HepG2 (cell line): ENCODE results near the gene LRP5. TPM values are rescaled to one million over a fixed set of nuclear protein-coding genes. Genes with fewer than 3 reads are reported as not detected.
A peak's percentile ranks its signal among the peaks of the same experiment; 100 is the strongest.

Source experiments
- ATAC-seq: fragments of 200-7000 bp; cut with Tn5 transposase; 3 replicates; pipeline ENCODE4 v1.9.1; 2020; ENCODE audit warnings: mild to moderate bottlenecking, moderate library complexity
- BruUV-seq: library from RNA; stranded (reverse); fragments of 400-500 nt; replicated peaks from 2 replicates; lab custom pipeline; 2021; lab: Mats Ljungman, UMichigan
- CTCF ChIA-PET: fragments of 300-600 bp; formaldehyde crosslinking; extraction: SDS; loops from one replicate; lab custom pipeline; 2021; ENCODE audit warnings: low total read pairs, inconsistent platforms, low intra/inter-chr PET ratio; lab: Yijun Ruan, JAX
- POLR2A ChIA-PET: fragments of 350-600 bp; sonication (Branson Sonifier 250); formaldehyde crosslinking; loops from one replicate; lab custom pipeline; 2020; ENCODE audit warnings: antibody characterized with exemption, inconsistent platforms; lab: Yijun Ruan, JAX
- DNase-seq: peaks from one replicate; pipeline ENCODE4 v3.0.0-alpha.2; 2015; ENCODE audit warnings: low spot score
- FAIRE-seq: peaks from 3 replicates; lab custom pipeline; 2011; peaks lifted over from hg19 to GRCh38; lab: Jason Lieb, UNC
- H2AFZ ChIP-seq: one replicate; pipeline ENCODE4 v1.6.1; 2011; ENCODE audit warnings: low read length, inconsistent platforms
- H3K27ac ChIP-seq: fragments of 300-600 bp; 3 replicates; pipeline ENCODE4 v1.8.0; 2011; ENCODE audit warnings: mixed run types, mild to moderate bottlenecking, mixed read lengths, low read length, inconsistent platforms; ENCODE audit not compliant: insufficient read depth; ENCODE audit errors: extremely low read length
- H3K27me3 ChIP-seq, 2 experiments: fragments of 200-600 bp in 1 of 2; 2 replicates in 1 of 2; 3 replicates in 1 of 2; pipeline versions ENCODE4 v1.6.0 to v1.8.0; 2011; ENCODE audit warnings: low read length in 2 of 2, mild to moderate bottlenecking in 2 of 2, moderate library complexity in 2 of 2, inconsistent platforms in 1 of 2; ENCODE audit not compliant: insufficient read depth in 2 of 2, control insufficient read depth in 1 of 2
- H3K36me3 ChIP-seq, 2 experiments: fragments of 200-600 bp in 1 of 2; replicated peaks in 1 of 2; 2 replicates in 1 of 2; 3 replicates in 1 of 2; pipeline versions ENCODE4 v1.5.1 to v1.8.0; 2011; ENCODE audit warnings: low read length in 2 of 2, inconsistent platforms in 1 of 2; ENCODE audit not compliant: insufficient read depth in 2 of 2, control insufficient read depth in 1 of 2
- H3K4me1 ChIP-seq: 2 replicates; pipeline ENCODE4 v1.5.1; 2012; ENCODE audit warnings: low read length, inconsistent platforms; ENCODE audit not compliant: insufficient read depth
- H3K4me2 ChIP-seq: 2 replicates; pipeline ENCODE4 v1.6.0; 2011; ENCODE audit warnings: low read depth, low read length, inconsistent platforms
- H3K4me3 ChIP-seq, 3 experiments: fragments of 200-600 bp in 1 of 3; sonication (generic), shearing (Covaris generic) in 1 of 3; replicated peaks in 1 of 3; 2 replicates each; pipeline ENCODE4 v1.5.1; 2011 to 2016; ENCODE audit warnings: low read length in 3 of 3, inconsistent platforms in 2 of 3, low read depth in 2 of 3, mild to moderate bottlenecking in 2 of 3, control low read depth in 1 of 3, mixed read lengths in 1 of 3; ENCODE audit not compliant: insufficient read depth in 1 of 3
- H3K79me2 ChIP-seq: one replicate; pipeline ENCODE4 v1.6.1; 2011; ENCODE audit warnings: low read length, inconsistent platforms; ENCODE audit not compliant: insufficient read depth
- H3K9ac ChIP-seq: 2 replicates; pipeline ENCODE4 v1.6.0; 2011; ENCODE audit warnings: mild to moderate bottlenecking, low read depth, low read length, inconsistent platforms; ENCODE audit not compliant: insufficient read depth
- H3K9me3 ChIP-seq: 2 replicates; pipeline ENCODE4 v1.5.1; 2012; ENCODE audit warnings: mild to moderate bottlenecking, low read length
- H4K20me1 ChIP-seq: 2 replicates; pipeline ENCODE4 v1.6.0; 2011; ENCODE audit warnings: inconsistent platforms, mild to moderate bottlenecking, low read length, moderate library complexity; ENCODE audit not compliant: insufficient read depth
- HIVEP1 ChIP-seq: sonication (generic); formaldehyde crosslinking; IDR thresholded peaks from 2 replicates; pipeline ENCODE4 v1.4.0; 2020; ENCODE audit warnings: mild to moderate bottlenecking, missing genetic modification reagents
- HNRNPL ChIP-seq: fragments of 200-400 bp; formaldehyde crosslinking; IDR thresholded peaks from 2 replicates; pipeline ENCODE4 v1.6.1; 2017; ENCODE audit warnings: mild to moderate bottlenecking, low read depth, low read length
- MTA1 ChIP-seq: sonication (generic); formaldehyde crosslinking; IDR thresholded peaks from 2 replicates; pipeline ENCODE4 v1.4.0; 2020; ENCODE audit warnings: missing genetic modification reagents, mild to moderate bottlenecking, borderline replicate concordance
- RXRB ChIP-seq: IDR thresholded peaks from 2 replicates; pipeline ENCODE4 v1.6.1; 2016; ENCODE audit warnings: borderline replicate concordance, missing genetic modification reagents, missing compliant biosample characterization
- SALL1 ChIP-seq: sonication (generic); formaldehyde crosslinking; IDR thresholded peaks from 2 replicates; pipeline ENCODE4 v1.8.0; 2022; ENCODE audit warnings: mild to moderate bottlenecking, missing genetic modification reagents
- TMF1 ChIP-seq: sonication (generic); formaldehyde crosslinking; IDR thresholded peaks from 2 replicates; pipeline ENCODE4 v1.8.1; 2022; ENCODE audit warnings: low read depth, missing genetic modification reagents
- ZFX ChIP-seq: sonication (generic); formaldehyde crosslinking; IDR thresholded peaks from 2 replicates; pipeline ENCODE4 v1.4.0; 2020; ENCODE audit warnings: mild to moderate bottlenecking, low read depth, missing genetic modification reagents, moderate library complexity
- ZNF343 ChIP-seq: sonication (generic); formaldehyde crosslinking; IDR thresholded peaks from 2 replicates; pipeline ENCODE4 v1.4.0; 2020; ENCODE audit warnings: mild to moderate bottlenecking, missing genetic modification reagents
- ZNF768 ChIP-seq: sonication (generic); formaldehyde crosslinking; IDR thresholded peaks from 2 replicates; pipeline ENCODE4 v1.4.0; 2020; ENCODE audit warnings: missing genetic modification reagents
- WGBS: methylation state at CpG from one replicate; pipeline ENCODE4 v1.1.6; 2017; ENCODE audit warnings: low lambda C conversion rate; 5-methylcytosine and 5-hydroxymethylcytosine counted together
- in situ Hi-C: cut with HindIII; loops from 2 replicates; pipeline ENCODE4 v1.10.0; 2017; ENCODE audit warnings: low pct_unique_long_range_greater_than_20kb; ENCODE audit not compliant: extremely low pct_ligation_motif_present
- intact Hi-C: fragments of 100-400 bp; cut with micrococcal nuclease; formaldehyde crosslinking; loops from one replicate; pipeline ENCODE4 v1.10.0; 2022; ENCODE audit not compliant: unreplicated experiment
- polyA plus RNA-seq, 8 experiments: library from polyadenylated mRNA; depleted of rRNA in 3 of 8; stranded (reverse) in 7 of 8; unstranded in 1 of 8; fragments of >200 nt; fragmentation: Illumina TruSeq in 4 of 8; extraction: Trizol in 4 of 8; gene quantifications; 2 replicates each; pipeline versions ENCODE4 v1.2.1 to v1.2.3, GENCODE V29; 2011 to 2016; ENCODE audit warnings: low read depth in 4 of 8, missing spikeins in 1 of 8, mixed read lengths in 1 of 8; ENCODE audit not compliant: insufficient read depth in 1 of 8
- total RNA-seq, 5 experiments: library from RNA; depleted of rRNA; stranded (reverse); fragments of >200 nt; fragmentation: Illumina TruSeq; extraction: Trizol; gene quantifications; 2 replicates each; pipeline ENCODE4 v1.2.3, GENCODE V29; 2016; ENCODE audit warnings: low read depth in 1 of 5
- TF ChIP-seq, protein P1 (sequence below): sonication (generic); formaldehyde crosslinking; IDR thresholded peaks from 2 replicates; pipeline ENCODE4 v1.5.1; 2020; ENCODE audit warnings: mild to moderate bottlenecking, missing genetic modification reagents, moderate library complexity
- TF ChIP-seq, protein P2 (sequence below): sonication (generic); formaldehyde crosslinking; IDR thresholded peaks from 2 replicates; pipeline ENCODE4 v1.5.0; 2020; ENCODE audit warnings: missing genetic modification reagents, mild to moderate bottlenecking, borderline replicate concordance
- TF ChIP-seq, protein P3 (sequence below): sonication (generic); formaldehyde crosslinking; IDR thresholded peaks from 2 replicates; pipeline ENCODE4 v1.4.0; 2020; ENCODE audit warnings: mild to moderate bottlenecking, missing genetic modification reagents
- TF ChIP-seq, protein P4 (sequence below): sonication (generic); formaldehyde crosslinking; IDR thresholded peaks from 2 replicates; pipeline ENCODE4 v1.9.0; 2022; ENCODE audit warnings: missing genetic modification reagents, mild to moderate bottlenecking, borderline replicate concordance

Gene LRP5
- total and polyA plus RNA-seq, 2 of the 13 experiments (the other 11 are each of a cell fraction or from before 2014, with no cell fraction given), result 40.4 to 64.0 TPM

DNA sequence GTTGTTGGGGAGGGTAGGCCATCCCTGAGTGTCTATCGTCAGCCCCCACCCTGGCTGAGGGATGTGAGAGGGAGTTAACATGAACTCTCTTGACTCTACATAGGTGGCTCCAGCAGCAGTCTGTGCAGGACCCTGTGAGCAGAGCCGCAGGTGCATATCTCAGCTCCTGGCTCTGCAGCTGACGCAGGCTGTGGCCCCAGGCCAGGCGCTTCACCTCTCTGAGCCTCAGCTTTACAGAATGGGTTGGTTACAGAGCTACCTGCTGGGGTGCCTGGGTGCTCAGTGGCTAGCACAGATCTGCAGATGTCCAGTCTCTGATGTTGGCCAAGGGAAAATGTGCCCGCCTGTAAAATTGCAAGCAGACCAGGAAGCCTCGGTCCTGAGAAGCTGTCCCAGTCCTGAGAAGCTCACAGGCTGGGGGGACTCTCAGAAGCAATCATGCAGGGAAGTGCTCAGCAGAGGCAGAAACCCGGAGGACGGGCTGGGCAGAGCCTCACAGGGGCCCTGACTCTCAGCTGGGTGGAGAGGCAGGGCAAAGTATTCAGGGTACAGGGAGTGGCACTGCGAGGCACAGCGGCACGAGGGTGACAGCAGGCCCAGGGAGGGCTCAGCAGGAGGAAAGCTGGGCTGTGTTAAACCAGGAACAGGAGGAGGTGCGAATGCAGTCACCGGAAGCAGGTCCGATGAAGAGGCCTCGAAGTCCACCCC, 15.9 kb upstream of the LRP5 start:
- Histone ChIP-seq H3K9me3 (no peaks in the 10 kb centered on the region), H2AFZ (no peak overlapping the region), H3K4me3 (0 out of 6 replicates have a peak overlapping the region, but pooled peaks of 1 of the 3 experiments have one; percentile 83), H3K4me1 (peaks cover 45% of the 10 kb centered on the region), H3K27ac (peak overlapping the region; percentile 100), H3K36me3 (no peaks in the 10 kb centered on the region), H3K9ac (peak overlapping the region; percentile 99; the same call in 1 of the 2 replicates), H3K27me3 (no peaks in the 10 kb centered on the region; a peak in 1 of 5 replicates), H3K4me2 (0 out of 2 replicates have a peak overlapping the region, but pooled peaks have one; percentile 94), H3K79me2 (peaks cover 24% of the 10 kb centered on the region), H4K20me1 (no peaks in the 10 kb centered on the region)
- ATAC-seq, result no peak
- CTCF ChIA-PET, result interaction anchor here (1.1 to 3.0 kb wide), 3 partner anchors 13 to 39 kb away, joined by 3 to 43 read pairs (median 22); partner anchors contain the start of gene C11orf24
- POLR2A ChIA-PET, result interaction anchor here (0.8 to 8.1 kb wide), 9 partner anchors 9 to 88 kb away, joined by 4 to 220 read pairs (median 27); partner anchors contain the start of genes C11orf24 and KMT5B
- in situ Hi-C loops, result loop anchor here (5.0 kb wide), 2 partner anchors 39 to 84 kb away; partner anchors contain the start of gene KMT5B
- no peak for FAIRE-seq
- TF ChIP-seq ZFX (CRISPR knock-in tag) (0 out of 2 replicates have a peak, but pooled peaks have one; percentile 13), HIVEP1 (CRISPR knock-in tag) (peak; percentile 14; the same call in 1 of the 2 replicates), TMF1 (no peak), ZNF768 (CRISPR knock-in tag) (peak; percentile 37; the same call in 1 of the 2 replicates), MTA1 (CRISPR knock-in tag) (0 out of 2 replicates have a peak, but pooled peaks have one; percentile 31), RXRB (no peak), ZNF343 (no peak), SALL1 (0 out of 2 replicates have a peak, but pooled peaks have one; percentile 26), HNRNPL (peak; percentile 69; the same call in 1 of the 2 replicates)
- TF ChIP-seq, protein P1, sequence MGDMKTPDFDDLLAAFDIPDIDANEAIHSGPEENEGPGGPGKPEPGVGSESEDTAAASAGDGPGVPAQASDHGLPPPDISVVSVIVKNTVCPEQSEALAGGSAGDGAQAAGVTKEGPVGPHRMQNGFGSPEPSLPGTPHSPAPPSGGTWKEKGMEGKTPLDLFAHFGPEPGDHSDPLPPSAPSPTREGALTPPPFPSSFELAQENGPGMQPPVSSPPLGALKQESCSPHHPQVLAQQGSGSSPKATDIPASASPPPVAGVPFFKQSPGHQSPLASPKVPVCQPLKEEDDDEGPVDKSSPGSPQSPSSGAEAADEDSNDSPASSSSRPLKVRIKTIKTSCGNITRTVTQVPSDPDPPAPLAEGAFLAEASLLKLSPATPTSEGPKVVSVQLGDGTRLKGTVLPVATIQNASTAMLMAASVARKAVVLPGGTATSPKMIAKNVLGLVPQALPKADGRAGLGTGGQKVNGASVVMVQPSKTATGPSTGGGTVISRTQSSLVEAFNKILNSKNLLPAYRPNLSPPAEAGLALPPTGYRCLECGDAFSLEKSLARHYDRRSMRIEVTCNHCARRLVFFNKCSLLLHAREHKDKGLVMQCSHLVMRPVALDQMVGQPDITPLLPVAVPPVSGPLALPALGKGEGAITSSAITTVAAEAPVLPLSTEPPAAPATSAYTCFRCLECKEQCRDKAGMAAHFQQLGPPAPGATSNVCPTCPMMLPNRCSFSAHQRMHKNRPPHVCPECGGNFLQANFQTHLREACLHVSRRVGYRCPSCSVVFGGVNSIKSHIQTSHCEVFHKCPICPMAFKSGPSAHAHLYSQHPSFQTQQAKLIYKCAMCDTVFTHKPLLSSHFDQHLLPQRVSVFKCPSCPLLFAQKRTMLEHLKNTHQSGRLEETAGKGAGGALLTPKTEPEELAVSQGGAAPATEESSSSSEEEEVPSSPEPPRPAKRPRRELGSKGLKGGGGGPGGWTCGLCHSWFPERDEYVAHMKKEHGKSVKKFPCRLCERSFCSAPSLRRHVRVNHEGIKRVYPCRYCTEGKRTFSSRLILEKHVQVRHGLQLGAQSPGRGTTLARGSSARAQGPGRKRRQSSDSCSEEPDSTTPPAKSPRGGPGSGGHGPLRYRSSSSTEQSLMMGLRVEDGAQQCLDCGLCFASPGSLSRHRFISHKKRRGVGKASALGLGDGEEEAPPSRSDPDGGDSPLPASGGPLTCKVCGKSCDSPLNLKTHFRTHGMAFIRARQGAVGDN (CRISPR knock-in tag), result 0 out of 2 replicates have a peak, but pooled peaks have one; percentile 48
- TF ChIP-seq, protein P2, sequence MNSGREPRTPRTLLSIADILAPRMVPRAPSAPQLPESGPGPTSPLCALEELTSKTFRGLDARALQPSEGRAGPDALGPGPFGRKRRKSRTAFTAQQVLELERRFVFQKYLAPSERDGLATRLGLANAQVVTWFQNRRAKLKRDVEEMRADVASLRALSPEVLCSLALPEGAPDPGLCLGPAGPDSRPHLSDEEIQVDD (CRISPR knock-in tag), result 0 out of 2 replicates have a peak, but pooled peaks have one; percentile 9
- TF ChIP-seq, protein P3, sequence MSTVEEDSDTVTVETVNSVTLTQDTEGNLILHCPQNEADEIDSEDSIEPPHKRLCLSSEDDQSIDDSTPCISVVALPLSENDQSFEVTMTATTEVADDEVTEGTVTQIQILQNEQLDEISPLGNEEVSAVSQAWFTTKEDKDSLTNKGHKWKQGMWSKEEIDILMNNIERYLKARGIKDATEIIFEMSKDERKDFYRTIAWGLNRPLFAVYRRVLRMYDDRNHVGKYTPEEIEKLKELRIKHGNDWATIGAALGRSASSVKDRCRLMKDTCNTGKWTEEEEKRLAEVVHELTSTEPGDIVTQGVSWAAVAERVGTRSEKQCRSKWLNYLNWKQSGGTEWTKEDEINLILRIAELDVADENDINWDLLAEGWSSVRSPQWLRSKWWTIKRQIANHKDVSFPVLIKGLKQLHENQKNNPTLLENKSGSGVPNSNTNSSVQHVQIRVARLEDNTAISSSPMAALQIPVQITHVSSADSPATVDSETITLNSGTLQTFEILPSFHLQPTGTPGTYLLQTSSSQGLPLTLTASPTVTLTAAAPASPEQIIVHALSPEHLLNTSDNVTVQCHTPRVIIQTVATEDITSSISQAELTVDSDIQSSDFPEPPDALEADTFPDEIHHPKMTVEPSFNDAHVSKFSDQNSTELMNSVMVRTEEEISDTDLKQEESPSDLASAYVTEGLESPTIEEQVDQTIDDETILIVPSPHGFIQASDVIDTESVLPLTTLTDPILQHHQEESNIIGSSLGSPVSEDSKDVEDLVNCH, result peak; percentile 10; the same call in 1 of the 2 replicates
- TF ChIP-seq, protein P4, sequence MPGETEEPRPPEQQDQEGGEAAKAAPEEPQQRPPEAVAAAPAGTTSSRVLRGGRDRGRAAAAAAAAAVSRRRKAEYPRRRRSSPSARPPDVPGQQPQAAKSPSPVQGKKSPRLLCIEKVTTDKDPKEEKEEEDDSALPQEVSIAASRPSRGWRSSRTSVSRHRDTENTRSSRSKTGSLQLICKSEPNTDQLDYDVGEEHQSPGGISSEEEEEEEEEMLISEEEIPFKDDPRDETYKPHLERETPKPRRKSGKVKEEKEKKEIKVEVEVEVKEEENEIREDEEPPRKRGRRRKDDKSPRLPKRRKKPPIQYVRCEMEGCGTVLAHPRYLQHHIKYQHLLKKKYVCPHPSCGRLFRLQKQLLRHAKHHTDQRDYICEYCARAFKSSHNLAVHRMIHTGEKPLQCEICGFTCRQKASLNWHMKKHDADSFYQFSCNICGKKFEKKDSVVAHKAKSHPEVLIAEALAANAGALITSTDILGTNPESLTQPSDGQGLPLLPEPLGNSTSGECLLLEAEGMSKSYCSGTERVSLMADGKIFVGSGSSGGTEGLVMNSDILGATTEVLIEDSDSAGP (CRISPR knock-in tag), result no peak
- no peak for DNase-seq
- no TSS peak for BruUV-seq
- 89% methylated on average over 9 of the region's 15 CpGs for WGBS
- intact Hi-C loops, result no loop called here
